ENCODE measurements around the gene CRNKL1. TPM values are rescaled to one million over a fixed set of nuclear protein-coding genes. Genes with fewer than 3 reads are reported as not detected.

The CRNKL1 gene
- polyA plus RNA-seq, 1 donor: 26.3 TPM

Other genes with a start within 250 kb of the CRNKL1 start
- gene NAA20, start 35.1 kb downstream of the CRNKL1 start, polyA plus RNA-seq: 61.5 TPM
- gene CFAP61, start 66 bp upstream of the CRNKL1 start, polyA plus RNA-seq: 0.36 TPM

All from large intestine (tissue), 1 donor.